Neural progenitor cell (in vitro differentiated cells): ENCODE data around the gene FRAS1. TPM values are rescaled to one million over a fixed set of nuclear protein-coding genes. Genes with fewer than 3 reads are reported as not detected.

Experiments
- DNase-seq: peaks from one replicate; pipeline ENCODE4 v3.0.0-alpha.2; 2016; ENCODE audit warnings: low spot score
- H2AFZ ChIP-seq: fragments of 200-600 bp; sonication (generic); replicated peaks from 2 replicates; pipeline ENCODE4 v1.6.1; 2016; ENCODE audit warnings: antibody characterized with exemption
- H3F3A ChIP-seq: fragments of 200-600 bp; sonication (generic); 2 replicates; pipeline ENCODE4 v1.6.1; 2016; ENCODE audit warnings: antibody characterized with exemption, low read depth
- H3K27ac ChIP-seq: fragments of 200-600 bp; sonication (generic); 2 replicates; pipeline ENCODE4 v1.5.1; 2016; ENCODE audit warnings: mild to moderate bottlenecking
- H3K27me3 ChIP-seq: fragments of 200-600 bp; sonication (generic); 2 replicates; pipeline ENCODE4 v1.6.1; 2016; ENCODE audit warnings: mild to moderate bottlenecking, moderate library complexity
- H3K36me3 ChIP-seq: fragments of 200-600 bp; sonication (generic); 2 replicates; pipeline ENCODE4 v1.5.1; 2016
- H3K4me1 ChIP-seq: fragments of 200-600 bp; sonication (generic); 2 replicates; pipeline ENCODE4 v1.6.1; 2016; ENCODE audit warnings: mixed run types
- H3K4me2 ChIP-seq: fragments of 200-600 bp; sonication (generic); 2 replicates; pipeline ENCODE4 v1.6.1; 2016
- H3K4me3 ChIP-seq: fragments of 200-600 bp; sonication (generic); 2 replicates; pipeline ENCODE4 v1.5.1; 2016
- H3K79me2 ChIP-seq: fragments of 200-600 bp; sonication (generic); 2 replicates; pipeline ENCODE4 v1.6.1; 2016; ENCODE audit warnings: low read depth
- H3K9ac ChIP-seq: fragments of 200-600 bp; sonication (generic); 2 replicates; pipeline ENCODE4 v1.6.1; 2016
- H3K9me3 ChIP-seq: fragments of 200-600 bp; sonication (generic); 2 replicates; pipeline ENCODE4 v1.5.1; 2016; ENCODE audit warnings: low read depth
- H4K20me1 ChIP-seq: fragments of 200-600 bp; sonication (generic); 2 replicates; pipeline ENCODE4 v1.6.1; 2016; ENCODE audit warnings: low read depth
- H3K27ac Mint-ChIP-seq: 3 replicates; pipeline ENCODE4 v1.8.0; 2021; ENCODE audit warnings: mixed read lengths
- H3K27me3 Mint-ChIP-seq: 2 replicates; pipeline ENCODE4 v1.8.0; 2022; ENCODE audit warnings: low read depth, mild to moderate bottlenecking, inconsistent platforms, moderate library complexity, mixed read lengths; ENCODE audit not compliant: insufficient read depth
- H3K36me3 Mint-ChIP-seq: 3 replicates; pipeline ENCODE4 v1.8.0; 2021; ENCODE audit warnings: mixed read lengths
- H3K4me1 Mint-ChIP-seq: 3 replicates; pipeline ENCODE4 v1.8.0; 2021; ENCODE audit warnings: mixed read lengths
- H3K4me3 Mint-ChIP-seq: 3 replicates; pipeline ENCODE4 v1.8.0; 2021; ENCODE audit warnings: mild to moderate bottlenecking, moderate library complexity, mixed read lengths
- H3K9me3 Mint-ChIP-seq: 3 replicates; pipeline ENCODE4 v1.8.0; 2020; ENCODE audit warnings: mixed read lengths
- EZH2 ChIP-seq: fragments of 200-600 bp; sonication (generic); IDR thresholded peaks from 2 replicates; pipeline ENCODE4 v1.6.1; 2017; ENCODE audit warnings: antibody characterized with exemption, mild to moderate bottlenecking, moderate library complexity
- EZH2phosphoT487 ChIP-seq: fragments of 200-600 bp; sonication (generic); IDR thresholded peaks from 2 replicates; pipeline ENCODE4 v1.6.1; 2017; ENCODE audit warnings: antibody characterized with exemption
- total RNA-seq: library from RNA; depleted of rRNA; stranded (reverse); fragments of >200 nt; gene quantifications from 2 replicates; pipeline ENCODE4 v1.2.3, GENCODE V29; 2015; ENCODE audit warnings: low replicate concordance
- TF ChIP-seq, protein P1 (sequence below): fragments of 200-600 bp; sonication (generic); IDR thresholded peaks from 2 replicates; pipeline ENCODE4 v1.5.1; 2017; ENCODE audit warnings: antibody characterized with exemption, mild to moderate bottlenecking

The FRAS1 gene
- total RNA-seq, 1 donor from 2014 or later, result 21.3 TPM

DNA sequence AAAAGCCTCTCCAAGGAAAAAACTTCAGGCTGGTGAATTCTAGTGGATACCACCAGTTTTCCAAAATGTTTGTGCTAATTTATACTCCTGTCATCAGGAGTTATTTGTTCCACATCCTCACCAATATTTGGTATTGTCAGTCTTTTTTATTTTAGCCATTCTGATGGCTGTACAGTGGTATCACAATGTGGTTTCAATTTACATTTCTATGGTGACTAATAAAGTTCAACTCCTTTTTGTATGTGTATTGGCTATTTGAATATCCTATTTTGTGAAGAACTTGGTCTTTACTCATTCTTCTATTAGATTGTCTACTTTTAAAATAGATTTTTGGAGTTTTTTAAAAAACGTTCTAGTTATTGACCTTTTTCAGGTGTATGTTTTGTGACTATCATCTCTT lies 33.0 kb upstream of the FRAS1 start:
- no peak overlapping the region for H3K27ac Mint-ChIP-seq
- Histone ChIP-seq H3K4me1 (no peaks in the 10 kb centered on the region), H3K4me3 (no peak overlapping the region), H3K27ac (no peak overlapping the region), H3K36me3 (no peaks in the 10 kb centered on the region), H3K9ac (no peak overlapping the region), H3K4me2 (no peak overlapping the region), H3F3A (no peaks in the 10 kb centered on the region), H2AFZ (no peak overlapping the region), H3K79me2 (no peaks in the 10 kb centered on the region), H3K9me3 (no peaks in the 10 kb centered on the region), H4K20me1 (no peaks in the 10 kb centered on the region), H3K27me3 (no peaks in the 10 kb centered on the region)
- no peaks in the 10 kb centered on the region for H3K9me3 Mint-ChIP-seq
- no peaks in the 10 kb centered on the region for H3K36me3 Mint-ChIP-seq
- no peak for DNase-seq
- H3K4me1 Mint-ChIP-seq, result no peaks in the 10 kb centered on the region
- no peaks in the 10 kb centered on the region for H3K27me3 Mint-ChIP-seq
- no peak overlapping the region for H3K4me3 Mint-ChIP-seq
- TF ChIP-seq, protein P1, sequence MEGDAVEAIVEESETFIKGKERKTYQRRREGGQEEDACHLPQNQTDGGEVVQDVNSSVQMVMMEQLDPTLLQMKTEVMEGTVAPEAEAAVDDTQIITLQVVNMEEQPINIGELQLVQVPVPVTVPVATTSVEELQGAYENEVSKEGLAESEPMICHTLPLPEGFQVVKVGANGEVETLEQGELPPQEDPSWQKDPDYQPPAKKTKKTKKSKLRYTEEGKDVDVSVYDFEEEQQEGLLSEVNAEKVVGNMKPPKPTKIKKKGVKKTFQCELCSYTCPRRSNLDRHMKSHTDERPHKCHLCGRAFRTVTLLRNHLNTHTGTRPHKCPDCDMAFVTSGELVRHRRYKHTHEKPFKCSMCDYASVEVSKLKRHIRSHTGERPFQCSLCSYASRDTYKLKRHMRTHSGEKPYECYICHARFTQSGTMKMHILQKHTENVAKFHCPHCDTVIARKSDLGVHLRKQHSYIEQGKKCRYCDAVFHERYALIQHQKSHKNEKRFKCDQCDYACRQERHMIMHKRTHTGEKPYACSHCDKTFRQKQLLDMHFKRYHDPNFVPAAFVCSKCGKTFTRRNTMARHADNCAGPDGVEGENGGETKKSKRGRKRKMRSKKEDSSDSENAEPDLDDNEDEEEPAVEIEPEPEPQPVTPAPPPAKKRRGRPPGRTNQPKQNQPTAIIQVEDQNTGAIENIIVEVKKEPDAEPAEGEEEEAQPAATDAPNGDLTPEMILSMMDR, result no peak
- TF ChIP-seq EZH2phosphoT487, result no peak
- no peak for TF ChIP-seq EZH2

DNA sequence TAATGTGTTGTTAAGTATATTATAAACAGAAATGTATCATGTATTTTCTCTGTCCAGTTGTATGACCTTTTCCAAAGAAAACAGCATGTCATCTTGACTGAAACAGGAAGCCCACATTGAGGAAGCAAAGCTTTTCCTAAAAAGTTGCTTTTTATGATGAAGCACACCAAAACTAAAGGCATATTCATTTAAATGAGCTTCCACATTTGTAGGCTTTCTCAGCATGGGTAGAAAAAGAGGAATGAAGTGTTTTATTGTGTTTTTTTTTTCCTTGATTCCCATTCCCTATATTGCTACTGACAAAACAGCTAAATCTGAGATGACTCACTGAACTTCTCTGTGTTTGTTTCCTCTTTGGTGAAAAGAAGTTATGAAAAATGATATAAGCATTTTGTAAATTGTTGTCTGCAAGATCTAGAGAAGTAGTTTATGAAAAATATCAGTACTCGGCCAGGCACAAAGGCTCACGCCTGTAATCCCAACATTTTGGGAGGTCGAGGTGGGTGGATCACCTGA lies 32.5 kb upstream of the FRAS1 start:
- H3K4me1 Mint-ChIP-seq, result no peaks in the 10 kb centered on the region
- TF ChIP-seq EZH2, result no peak
- TF ChIP-seq, protein P1, result no peak
- no peak for TF ChIP-seq EZH2phosphoT487
- H3K9me3 ChIP-seq, result no peaks in the 10 kb centered on the region

DNA sequence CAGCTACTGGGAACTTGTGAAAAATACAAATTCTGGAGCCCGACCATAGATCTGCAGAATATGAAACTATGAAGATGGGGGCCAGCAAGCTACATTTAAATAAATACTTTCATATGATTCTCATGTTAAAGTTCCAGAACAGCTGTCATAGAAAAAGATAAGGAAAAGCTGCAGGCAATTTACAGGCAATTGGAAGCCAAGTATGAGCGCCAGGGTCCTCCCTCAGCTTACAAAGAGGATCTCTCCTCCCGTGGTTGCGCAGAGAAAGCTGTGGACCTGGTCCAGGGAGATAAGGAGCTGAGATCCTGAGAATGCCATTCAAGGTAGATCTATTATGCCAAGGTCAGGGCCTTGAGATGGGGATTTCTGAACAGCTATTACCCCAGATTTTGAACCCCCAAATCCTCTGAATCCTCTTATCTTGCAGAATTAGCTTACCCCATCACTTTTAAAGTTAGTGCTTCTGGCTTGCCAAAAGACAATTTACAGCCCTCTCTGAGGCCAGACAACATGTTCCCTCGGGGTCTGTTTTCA lies 25.6 kb upstream of the FRAS1 start:
- Mint-ChIP-seq H3K9me3 (peaks cover 2% of the 10 kb centered on the region), H3K27ac (no peak overlapping the region), H3K36me3 (no peaks in the 10 kb centered on the region), H3K4me1 (no peaks in the 10 kb centered on the region), H3K4me3 (no peak overlapping the region), H3K27me3 (peaks cover 4% of the 10 kb centered on the region)
- no peak for TF ChIP-seq EZH2phosphoT487
- H3K79me2 ChIP-seq, result no peaks in the 10 kb centered on the region
- DNase-seq, result no peak
- no peaks in the 10 kb centered on the region for H3K9me3 ChIP-seq
- no peak overlapping the region for H3K27ac ChIP-seq
- no peaks in the 10 kb centered on the region for H3K4me1 ChIP-seq
- H2AFZ ChIP-seq, result no peak overlapping the region
- no peaks in the 10 kb centered on the region for H3K36me3 ChIP-seq
- H4K20me1 ChIP-seq, result no peaks in the 10 kb centered on the region
- no peak overlapping the region for H3K4me3 ChIP-seq
- H3K27me3 ChIP-seq, result no peaks in the 10 kb centered on the region
- no peaks in the 10 kb centered on the region for H3F3A ChIP-seq
- H3K9ac ChIP-seq, result no peak overlapping the region
- no peak overlapping the region for H3K4me2 ChIP-seq

More for the DNA sequence above, 32.5 kb upstream of the FRAS1 start:
- no peak overlapping the region for H3K27ac ChIP-seq
- H4K20me1 ChIP-seq, result no peaks in the 10 kb centered on the region
- no peaks in the 10 kb centered on the region for H3K79me2 ChIP-seq
- no peaks in the 10 kb centered on the region for H3K36me3 ChIP-seq
- H3K9ac ChIP-seq, result no peak overlapping the region
- no peaks in the 10 kb centered on the region for H3K9me3 Mint-ChIP-seq
- no peaks in the 10 kb centered on the region for H3K4me1 ChIP-seq
- no peak for DNase-seq
- no peak overlapping the region for H3K4me2 ChIP-seq
- no peak overlapping the region for H3K4me3 Mint-ChIP-seq
- H3K36me3 Mint-ChIP-seq, result no peaks in the 10 kb centered on the region
- H3K27me3 ChIP-seq, result no peaks in the 10 kb centered on the region
- H3K4me3 ChIP-seq, result no peak overlapping the region
- H2AFZ ChIP-seq, result no peak overlapping the region
- no peaks in the 10 kb centered on the region for H3F3A ChIP-seq
- no peak overlapping the region for H3K27ac Mint-ChIP-seq
- H3K27me3 Mint-ChIP-seq, result no peaks in the 10 kb centered on the region

DNA sequence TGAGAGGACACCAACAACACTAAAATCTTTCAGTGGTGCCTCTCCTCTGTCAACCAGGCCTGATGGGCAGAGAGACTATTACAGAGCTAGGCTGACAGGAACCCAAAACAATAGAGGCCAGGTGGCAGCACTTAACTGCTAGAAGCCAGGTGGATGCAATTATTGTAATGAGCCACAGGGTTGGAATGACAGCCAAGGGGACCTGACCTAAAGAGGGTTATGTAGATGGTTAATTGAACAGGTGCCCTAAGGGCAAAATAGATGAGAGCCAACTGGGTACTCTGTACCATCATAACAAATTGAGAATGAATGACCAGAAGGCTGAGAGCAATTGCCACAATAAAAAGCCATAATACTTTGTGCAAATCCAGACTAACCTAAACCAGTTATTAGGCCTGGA lies 24.7 kb upstream of the FRAS1 start:
- no peak for DNase-seq
- Histone ChIP-seq H3K27ac (no peak overlapping the region), H3K79me2 (no peaks in the 10 kb centered on the region), H3K9me3 (no peaks in the 10 kb centered on the region), H3K36me3 (no peaks in the 10 kb centered on the region), H3K9ac (no peak overlapping the region), H4K20me1 (no peaks in the 10 kb centered on the region), H3K4me1 (no peaks in the 10 kb centered on the region), H2AFZ (no peak overlapping the region), H3K4me3 (no peak overlapping the region), H3K4me2 (no peak overlapping the region), H3F3A (no peaks in the 10 kb centered on the region), H3K27me3 (no peaks in the 10 kb centered on the region)
- Mint-ChIP-seq H3K27me3 (peaks cover 4% of the 10 kb centered on the region), H3K36me3 (no peaks in the 10 kb centered on the region), H3K9me3 (peaks cover 2% of the 10 kb centered on the region), H3K4me3 (no peak overlapping the region), H3K4me1 (no peaks in the 10 kb centered on the region), H3K27ac (no peak overlapping the region)
- TF ChIP-seq EZH2phosphoT487, result no peak
- TF ChIP-seq EZH2, result no peak
- TF ChIP-seq, protein P1, result no peak
